ENCODE measurements around the gene MEDAG.

- TF ChIP-seq CTCF (conservative IDR thresholded peaks at IDR 0.05; ENCODE audit: low read depth in 2 of 2) (no peak), POLR2AphosphoS5 (IDR thresholded peaks at IDR 0.05; ENCODE audit: low read depth) (no peak), EZH2 (IDR thresholded peaks at IDR 0.05; ENCODE audit: low read depth, unreplicated experiment) (no peak), CREB1 (CRISPR knock-in tag; IDR thresholded peaks at IDR 0.05; ENCODE audit: low read depth) (no peak), ZNF462 (CRISPR knock-in tag; IDR thresholded peaks at IDR 0.05) (no peak), EZH2phosphoT487 (IDR thresholded peaks at IDR 0.05; ENCODE audit: unreplicated experiment) (no peak)
Observed at GRCh38 chr13:30926781-30927180, 20.7 kb downstream of the MEDAG start.
